ENCODE data around the gene ALKBH5. TPM values are rescaled to one million over a fixed set of nuclear protein-coding genes. Genes with fewer than 3 reads are reported as not detected.
A peak's percentile ranks its signal among the peaks of the same experiment; 100 is the strongest.

Gene ALKBH5
- total RNA-seq, 4 donors from 2014 or later: 66.5 to 136 (median 98.5) TPM

GRCh38 chr17:18224387-18225120 is 40.9 kb downstream of the ALKBH5 start:
- Histone ChIP-seq H3K27ac (peak overlapping the region; percentile 78 to 82), H3K9me3 (no peaks in the 10 kb centered on the region), H3K36me3 (no peaks in the 10 kb centered on the region), H3K27me3 (no peaks in the 10 kb centered on the region), H3K4me3 (peak overlapping the region; percentile 24 to 33), H3K4me1 (peaks cover 0 to 8% of the 10 kb centered on the region in 2 donors)
- intact Hi-C loops (cut with DNase I; ENCODE audit: low total_unique reads): no loop called here
- TF ChIP-seq CTCF (IDR thresholded peaks at IDR 0.05) (no peak), POLR2A (IDR thresholded peaks at IDR 0.05) (no peak)
- peak; percentile 50 to 67 for DNase-seq

- intact Hi-C loops (cut with DNase I; ENCODE audit: low total_unique reads): no loop called here
- Histone ChIP-seq H3K9me3 (no peaks in the 10 kb centered on the region), H3K4me3 (peak within 1 kb of the TSS; percentile 53), H3K27ac (peak within 1 kb of the TSS; percentile 82), H3K4me1 (peaks cover 0 to 8% of the 10 kb centered on the region in 2 donors), H3K36me3 (no peaks in the 10 kb centered on the region), H3K27me3 (no peaks in the 10 kb centered on the region)
- DNase-seq: peak; percentile 96
- TF ChIP-seq POLR2A (IDR thresholded peaks at IDR 0.05) (peak in 1 of 2 donors; percentile 31), CTCF (IDR thresholded peaks at IDR 0.05) (no peak)
Observed at GRCh38 chr17:18225121-18225641, 41.6 kb downstream of the ALKBH5 start, which contains the start of gene LLGL1. Gene LLGL1 (plus strand): TSS chr17:18225635. CDS start chr17:18225683, 48 bp downstream.

DNA sequence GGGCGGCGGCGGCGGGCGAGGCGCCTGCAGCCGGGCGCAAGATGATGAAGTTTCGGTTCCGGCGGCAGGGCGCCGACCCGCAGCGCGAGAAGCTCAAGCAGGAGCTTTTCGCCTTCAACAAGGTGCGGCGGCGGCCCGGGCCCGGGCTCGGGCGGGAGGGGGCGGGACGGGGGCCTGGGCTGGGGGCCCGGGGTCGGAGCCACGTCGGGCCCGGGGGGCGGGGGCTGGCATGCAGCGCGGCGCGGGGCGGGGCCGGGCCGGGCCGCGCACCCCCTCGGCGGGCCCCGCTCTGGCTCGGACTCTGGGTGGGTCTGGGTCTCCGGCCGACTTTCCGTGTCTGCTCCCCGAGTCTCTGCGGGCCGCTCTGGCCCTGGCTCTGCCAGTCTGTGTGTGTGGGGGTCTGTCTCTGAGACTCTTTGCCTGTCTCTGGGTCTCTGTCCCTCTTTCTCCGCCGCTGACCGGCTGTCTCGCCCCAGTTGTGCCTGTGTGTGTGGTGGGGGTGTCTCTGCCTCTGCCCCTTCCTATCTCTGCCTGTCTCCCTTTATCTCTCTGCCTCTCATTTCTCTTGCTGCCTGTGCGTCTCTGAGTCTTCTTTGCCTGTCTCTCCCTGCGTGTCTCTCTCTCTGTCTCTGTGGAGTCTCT is 42.1 kb downstream of the ALKBH5 start:
- intact Hi-C loops (cut with DNase I; ENCODE audit: low total_unique reads): no loop called here
- peak in 1 of 2 donors; percentile 52 for DNase-seq
- peak overlapping the region; percentile 72 to 82 for H3K27ac ChIP-seq

DNA sequence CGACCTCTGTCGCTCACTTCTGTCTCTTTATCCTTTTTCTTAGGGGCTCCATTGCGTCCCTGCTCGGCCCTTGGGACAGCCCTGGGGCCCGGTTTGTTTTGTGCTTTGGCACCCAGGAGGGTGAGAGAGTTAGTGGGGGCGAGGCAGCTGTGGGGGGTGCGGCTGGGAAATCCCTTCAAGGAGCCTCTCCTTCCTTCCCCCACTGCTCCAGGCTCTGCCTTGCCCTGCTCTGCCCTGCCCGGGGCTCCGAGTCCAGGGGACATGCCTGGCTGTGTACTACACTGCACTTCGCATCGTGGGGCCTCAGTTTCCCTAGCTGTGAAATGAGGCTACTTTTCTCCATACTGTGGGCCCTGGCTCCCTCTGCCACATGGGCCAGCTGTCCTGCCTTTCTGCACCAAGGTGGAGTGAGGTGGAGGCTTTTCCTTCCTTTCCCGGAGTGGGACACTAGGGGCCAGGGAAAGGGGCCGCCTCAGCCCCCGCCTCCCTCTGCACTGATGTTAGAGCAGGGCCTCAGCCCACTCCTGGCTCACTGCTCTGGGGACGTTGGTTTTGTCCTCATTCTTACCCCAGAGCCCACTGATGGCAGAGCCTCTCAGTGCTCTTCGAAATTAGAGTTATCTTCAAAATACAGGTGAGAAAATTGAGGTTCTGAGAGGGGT is 42.8 kb downstream of the ALKBH5 start:
- Histone ChIP-seq H3K4me1 (peaks cover 0 to 8% of the 10 kb centered on the region in 2 donors), H3K27me3 (no peaks in the 10 kb centered on the region), H3K9me3 (no peaks in the 10 kb centered on the region), H3K27ac (peak overlapping the region; percentile 72 to 82), H3K4me3 (peak overlapping the region; percentile 53), H3K36me3 (no peaks in the 10 kb centered on the region)
- TF ChIP-seq CTCF (IDR thresholded peaks at IDR 0.05) (no peak), POLR2A (IDR thresholded peaks at IDR 0.05) (no peak)
- intact Hi-C loops (cut with DNase I; ENCODE audit: low total_unique reads): no loop called here
- DNase-seq: peak in 1 of 2 donors; percentile 39

More for the DNA sequence above, 42.1 kb downstream of the ALKBH5 start:
- H3K27me3 ChIP-seq: no peaks in the 10 kb centered on the region
- peak in 1 of 2 donors; percentile 9 for TF ChIP-seq POLR2A (IDR thresholded peaks at IDR 0.05)
- no peak for TF ChIP-seq CTCF (IDR thresholded peaks at IDR 0.05)
- H3K4me1 ChIP-seq: peaks cover 0 to 8% of the 10 kb centered on the region in 2 donors
- no peaks in the 10 kb centered on the region for H3K9me3 ChIP-seq
- H3K36me3 ChIP-seq: no peaks in the 10 kb centered on the region
- H3K4me3 ChIP-seq: peak overlapping the region; percentile 53
